Brain microvascular endothelial cell (primary cell): ENCODE data around the gene EHD2.
"Not testable (repeated sequence)": the region's sequence is repeated elsewhere in the genome, so short reads cannot be mapped to it uniquely, and the experiment has no call there.

Experiments
- DNase-seq: peaks from one replicate; pipeline ENCODE4 v3.0.0-alpha.2; 2020
- H3K27ac ChIP-seq: fragments of 250-450 bp; sonication (Bioruptor Pico); 2 replicates; pipeline ENCODE4 v1.5.1; 2020; ENCODE audit warnings: mild to moderate bottlenecking, moderate library complexity
- H3K27me3 ChIP-seq: fragments of 250-450 bp; sonication (Bioruptor Pico); replicated peaks from 2 replicates; pipeline ENCODE4 v1.5.1; 2020; ENCODE audit warnings: mild to moderate bottlenecking
- H3K36me3 ChIP-seq: fragments of 250-450 bp; sonication (Bioruptor Pico); replicated peaks from 2 replicates; pipeline ENCODE4 v1.5.1; 2020; ENCODE audit warnings: mild to moderate bottlenecking
- H3K4me3 ChIP-seq: 2 replicates; pipeline ENCODE4 v1.5.1; 2011; ENCODE audit warnings: low read depth, mild to moderate bottlenecking, control low read depth, low read length, moderate library complexity
- CTCF ChIP-seq: IDR thresholded peaks from 2 replicates; pipeline ENCODE4 v1.5.1; 2011; ENCODE audit warnings: low read depth, mild to moderate bottlenecking, moderate library complexity, low read length, control low read depth, inconsistent platforms; ENCODE audit errors: missing control alignments
- in situ Hi-C: cut with HindIII; loops from 2 replicates; pipeline ENCODE4 v1.10.0; 2017; ENCODE audit warnings: low sequenced_read_pairs, low pct_ligation_motif_present

Gene EHD2

GRCh38 chr19:47780215-47780551, 67.0 kb downstream of the EHD2 start:
- TF ChIP-seq CTCF: no peak
- Histone ChIP-seq H3K27me3 (no peaks in the 10 kb centered on the region), H3K36me3 (peaks cover 32% of the 10 kb centered on the region), H3K27ac (no peak overlapping the region), H3K4me3 (peak overlapping the region; percentile 88)
- DNase-seq: no peak
- in situ Hi-C loops: no loop called here

DNA sequence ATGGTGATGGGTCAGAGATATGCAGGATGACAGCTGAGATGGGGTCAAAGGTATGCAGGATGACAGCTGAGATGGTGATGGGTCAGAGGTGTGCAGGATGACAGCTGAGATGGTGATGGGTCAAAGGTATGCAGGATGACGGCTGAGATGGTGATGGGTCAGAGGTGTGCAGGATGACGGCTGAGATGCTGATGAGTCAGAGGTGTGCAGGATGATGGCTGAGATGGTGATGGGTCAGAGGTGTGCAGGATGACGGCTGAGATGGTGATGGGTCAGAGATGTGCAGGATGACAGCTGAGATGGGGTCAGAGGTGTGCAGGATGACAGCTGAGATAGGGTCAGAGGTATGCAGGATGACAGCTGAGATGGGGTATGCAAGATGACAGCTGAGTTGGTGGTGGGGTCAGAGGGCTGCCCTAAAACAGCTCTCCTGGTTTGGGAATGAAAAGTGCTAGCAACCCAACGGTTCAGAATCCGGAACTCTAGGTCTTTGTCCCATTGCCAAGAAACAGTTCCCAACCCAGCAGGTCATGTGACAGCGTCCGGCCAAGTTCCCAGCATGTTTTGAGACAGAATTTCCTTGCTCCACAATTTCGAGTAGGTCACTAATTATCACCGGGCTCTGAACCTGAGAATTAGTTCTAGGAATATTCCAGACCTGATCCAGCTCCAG, 68.5 kb downstream of the EHD2 start:
- in situ Hi-C loops: no loop called here
- no peak for DNase-seq

GRCh38 chr19:47786566-47786965, 73.3 kb downstream of the EHD2 start:
- H3K27ac ChIP-seq: no peak overlapping the region
- no peak for DNase-seq
- H3K4me3 ChIP-seq: no peak overlapping the region
- no peak for TF ChIP-seq CTCF
- H3K36me3 ChIP-seq: peaks cover 40% of the 10 kb centered on the region
- in situ Hi-C loops: no loop called here
- H3K27me3 ChIP-seq: no peaks in the 10 kb centered on the region

More for the DNA sequence above, 68.5 kb downstream of the EHD2 start:
- H3K27ac ChIP-seq: no peak overlapping the region
- no peak overlapping the region for H3K4me3 ChIP-seq
- H3K36me3 ChIP-seq: peaks cover 44% of the 10 kb centered on the region
- TF ChIP-seq CTCF: no peak
- no peaks in the 10 kb centered on the region for H3K27me3 ChIP-seq

DNA sequence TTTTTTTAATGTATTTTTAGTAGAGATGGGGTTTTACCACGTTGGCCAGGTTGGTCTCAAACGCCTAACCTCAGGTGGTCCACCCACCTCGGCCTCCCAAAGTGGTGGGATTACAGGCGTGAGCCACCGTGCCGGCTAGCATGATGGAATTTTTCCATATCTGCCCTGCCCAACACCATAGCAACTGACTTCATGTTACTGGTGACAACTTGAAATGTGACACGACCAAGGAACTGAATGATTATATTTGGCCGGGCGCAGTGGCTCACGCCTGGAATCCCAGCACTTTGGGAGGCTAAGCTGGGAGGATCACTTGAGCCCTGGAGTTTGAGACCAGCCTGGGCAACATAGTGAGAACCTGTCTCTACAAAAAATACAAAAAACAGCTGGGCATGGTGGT, 74.1 kb downstream of the EHD2 start:
- DNase-seq, H3K4me3 ChIP-seq, in situ Hi-C loops, H3K27ac ChIP-seq, H3K27me3 ChIP-seq: not testable (repeated sequence)
- peaks cover 36% of the 10 kb centered on the region for H3K36me3 ChIP-seq

DNA sequence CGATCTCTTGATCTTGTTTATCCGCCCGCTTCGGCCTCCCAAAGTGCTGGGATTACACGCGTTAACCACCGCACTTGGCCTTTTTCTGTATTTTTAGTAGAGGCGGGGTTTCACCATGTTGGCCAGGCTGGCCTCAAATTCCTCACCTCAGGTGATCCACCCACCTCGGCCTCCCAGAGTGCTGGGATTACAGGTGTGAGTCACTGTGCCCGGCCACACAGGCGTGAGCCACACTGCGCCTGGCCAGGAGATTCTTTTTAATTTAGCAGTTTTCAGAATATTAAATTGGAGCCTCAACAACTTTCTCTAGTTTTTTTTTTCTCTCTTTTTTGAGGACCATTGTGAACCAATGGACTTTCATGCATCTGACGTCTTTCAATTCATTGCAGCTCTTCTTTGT, 76.6 kb downstream of the EHD2 start:
- H3K27me3 ChIP-seq, DNase-seq, H3K4me3 ChIP-seq, in situ Hi-C loops, H3K27ac ChIP-seq: not testable (repeated sequence)
- H3K36me3 ChIP-seq: peaks cover 17% of the 10 kb centered on the region

DNA sequence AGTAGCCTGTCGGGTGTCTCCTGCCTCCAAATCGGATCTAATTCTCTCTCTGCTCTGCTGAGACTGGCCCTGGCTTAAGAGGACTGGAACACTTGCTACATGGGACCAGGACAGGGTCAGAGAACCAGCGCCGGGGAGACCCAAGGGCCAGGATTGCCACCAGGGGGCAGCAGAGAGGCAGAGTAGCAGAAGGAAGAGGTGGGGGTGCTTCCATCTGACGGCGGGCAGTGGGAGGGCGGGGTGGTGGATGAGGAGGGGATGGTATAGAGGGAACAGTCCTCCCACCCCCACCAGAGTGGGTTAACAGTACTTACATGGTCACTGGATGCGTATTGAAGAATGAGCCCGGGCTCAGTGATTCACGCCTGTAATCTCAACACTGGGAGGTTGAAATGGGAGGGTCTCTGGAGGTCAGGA, 77.2 kb downstream of the EHD2 start:
- in situ Hi-C loops: no loop called here
- H3K27me3 ChIP-seq: no peaks in the 10 kb centered on the region
- no peak overlapping the region for H3K27ac ChIP-seq
- TF ChIP-seq CTCF: peak; percentile 96
- peak; percentile 68 for DNase-seq
- H3K4me3 ChIP-seq: no peak overlapping the region
- peaks cover 13% of the 10 kb centered on the region for H3K36me3 ChIP-seq

GRCh38 chr19:47792616-47793015, 79.4 kb downstream of the EHD2 start:
- no peak for DNase-seq
- no peaks in the 10 kb centered on the region for H3K27me3 ChIP-seq
- no peaks in the 10 kb centered on the region for H3K36me3 ChIP-seq
- no peak for TF ChIP-seq CTCF
- no peak overlapping the region for H3K4me3 ChIP-seq
- H3K27ac ChIP-seq: no peak overlapping the region
- in situ Hi-C loops: no loop called here
